Measurements from ENCODE around the gene CRIM1.
A peak's percentile ranks its signal among the peaks of the same experiment; 100 is the strongest.

The CRIM1 gene

GRCh38 chr2:36520431-36520830 is 164.9 kb downstream of the CRIM1 start:
- no peak for DNase-seq (ENCODE audit: low spot score)

GRCh38 chr2:36523153-36523552 is 167.6 kb downstream of the CRIM1 start:
- no peak for DNase-seq (ENCODE audit: low spot score)

- DNase-seq (ENCODE audit: low spot score) = no peak
These were observed 169.7 kb downstream of the CRIM1 start for GRCh38 chr2:36525245-36525644.

GRCh38 chr2:36526226-36526625 is 170.6 kb downstream of the CRIM1 start:
- no peak for DNase-seq (ENCODE audit: low spot score)

- DNase-seq (ENCODE audit: low spot score) = no peak
These were observed 172.7 kb downstream of the CRIM1 start for GRCh38 chr2:36528274-36528673.

- DNase-seq (ENCODE audit: low spot score) = no peak
These were observed 173.3 kb downstream of the CRIM1 start for GRCh38 chr2:36528766-36529392.

- DNase-seq (ENCODE audit: low spot score) = peak; percentile 10
These were observed 174.8 kb downstream of the CRIM1 start for GRCh38 chr2:36530178-36530982.

GRCh38 chr2:36530983-36531354 is 175.4 kb downstream of the CRIM1 start:
- DNase-seq (ENCODE audit: low spot score) = no peak

GRCh38 chr2:36534275-36534799 is 178.8 kb downstream of the CRIM1 start:
- no peak for DNase-seq (ENCODE audit: low spot score)

GRCh38 chr2:36535099-36535498 is 179.5 kb downstream of the CRIM1 start:
- DNase-seq (ENCODE audit: low spot score) = no peak

- no peak for DNase-seq (ENCODE audit: low spot score)
These were observed 181.2 kb downstream of the CRIM1 start for GRCh38 chr2:36536776-36537175.

- no peak for DNase-seq (ENCODE audit: low spot score)
These were observed 182.8 kb downstream of the CRIM1 start for GRCh38 chr2:36538335-36538734.

- DNase-seq (ENCODE audit: low spot score) = no peak
These were observed 184.1 kb downstream of the CRIM1 start for GRCh38 chr2:36539631-36540030.

- no peak for DNase-seq (ENCODE audit: low spot score)
These were observed 185.6 kb downstream of the CRIM1 start for GRCh38 chr2:36540986-36541754.

- no peak for DNase-seq (ENCODE audit: low spot score)
These were observed 186.5 kb downstream of the CRIM1 start for GRCh38 chr2:36541891-36542595.

- DNase-seq (ENCODE audit: low spot score) = no peak
These were observed 189.2 kb downstream of the CRIM1 start for GRCh38 chr2:36544638-36545338.

- DNase-seq (ENCODE audit: low spot score) = no peak
These were observed 190.4 kb downstream of the CRIM1 start for GRCh38 chr2:36545871-36546416.

GRCh38 chr2:36547906-36548305 is 192.3 kb downstream of the CRIM1 start:
- no peak for DNase-seq (ENCODE audit: low spot score)

GRCh38 chr2:36549165-36549574 is 193.6 kb downstream of the CRIM1 start:
- DNase-seq (ENCODE audit: low spot score) = no peak

- DNase-seq (ENCODE audit: low spot score) = no peak
These were observed 194.4 kb downstream of the CRIM1 start for GRCh38 chr2:36550006-36550405.

- DNase-seq (ENCODE audit: low spot score) = no peak
These were observed 198.1 kb downstream of the CRIM1 start for GRCh38 chr2:36553683-36554082.

Data from germinal center (tissue), 1 donor.